Ishikawa (cell line): ENCODE results near the gene CENATAC.

Source experiments
- CEBPB ChIP-seq: IDR thresholded peaks from 2 replicates; pipeline ENCODE4 v1.6.1; 2012
- CREB1 ChIP-seq: IDR thresholded peaks from 2 replicates; pipeline ENCODE4 v1.6.1; 2012; ENCODE audit warnings: low read depth
- EGR1 ChIP-seq: IDR thresholded peaks from 2 replicates; pipeline ENCODE4 v1.6.1; 2012
- EP300 ChIP-seq: IDR thresholded peaks from 2 replicates; pipeline ENCODE4 v1.6.1; 2012; ENCODE audit warnings: borderline replicate concordance
- FOXM1 ChIP-seq: IDR thresholded peaks from 2 replicates; pipeline ENCODE4 v1.6.1; 2012; ENCODE audit warnings: low read depth, borderline replicate concordance
- NFIC ChIP-seq: IDR thresholded peaks from 2 replicates; pipeline ENCODE4 v1.6.1; 2012
- RAD21 ChIP-seq: IDR thresholded peaks from 2 replicates; pipeline ENCODE4 v1.6.1; 2012; ENCODE audit warnings: low read depth
- TAF1 ChIP-seq: IDR thresholded peaks from 2 replicates; pipeline ENCODE4 v1.6.1; 2012; ENCODE audit warnings: low read depth, mild to moderate bottlenecking
- TCF12 ChIP-seq: IDR thresholded peaks from 2 replicates; pipeline ENCODE4 v1.6.1; 2012; ENCODE audit warnings: low read depth
- TEAD4 ChIP-seq: IDR thresholded peaks from 2 replicates; pipeline ENCODE4 v1.6.1; 2012
- YY1 ChIP-seq: IDR thresholded peaks from 2 replicates; pipeline ENCODE4 v1.6.1; 2012; ENCODE audit warnings: low read depth
- ZBTB7A ChIP-seq: IDR thresholded peaks from 2 replicates; pipeline ENCODE4 v1.6.1; 2012; ENCODE audit warnings: low read depth
- TF ChIP-seq, protein P1 (sequence below): IDR thresholded peaks from 2 replicates; pipeline ENCODE4 v1.6.1; 2012
- TF ChIP-seq, protein P2 (sequence below): IDR thresholded peaks from 2 replicates; pipeline ENCODE4 v1.6.1; 2012
- TF ChIP-seq, protein P3 (sequence below): IDR thresholded peaks from 2 replicates; pipeline ENCODE4 v1.6.1; 2012; ENCODE audit warnings: low read depth, mild to moderate bottlenecking

The CENATAC gene

DNA sequence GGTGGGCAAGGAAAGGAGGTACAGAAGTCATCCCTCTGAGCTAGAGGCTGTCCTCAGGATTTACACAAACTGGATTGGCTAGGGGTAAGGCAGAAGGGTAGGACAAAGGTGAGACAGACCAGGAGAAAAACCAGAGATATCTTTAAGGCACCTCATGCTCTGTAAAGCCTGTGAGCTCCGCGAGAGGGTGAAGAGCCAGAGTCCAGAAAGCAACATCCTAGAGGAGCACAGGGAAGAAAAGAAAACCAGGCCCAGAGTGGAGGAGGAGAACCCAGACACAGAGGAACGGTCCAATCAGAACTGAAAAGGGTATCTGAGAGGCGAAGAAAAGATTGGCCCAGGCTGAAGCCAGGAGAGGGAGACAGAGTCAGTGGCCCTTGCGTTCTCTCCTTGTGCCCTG is 27.6 kb downstream of the CENATAC start:
- TF ChIP-seq TEAD4 (no peak), RAD21 (no peak), TAF1 (no peak), YY1 (no peak), EGR1 (no peak), ZBTB7A (no peak)

DNA sequence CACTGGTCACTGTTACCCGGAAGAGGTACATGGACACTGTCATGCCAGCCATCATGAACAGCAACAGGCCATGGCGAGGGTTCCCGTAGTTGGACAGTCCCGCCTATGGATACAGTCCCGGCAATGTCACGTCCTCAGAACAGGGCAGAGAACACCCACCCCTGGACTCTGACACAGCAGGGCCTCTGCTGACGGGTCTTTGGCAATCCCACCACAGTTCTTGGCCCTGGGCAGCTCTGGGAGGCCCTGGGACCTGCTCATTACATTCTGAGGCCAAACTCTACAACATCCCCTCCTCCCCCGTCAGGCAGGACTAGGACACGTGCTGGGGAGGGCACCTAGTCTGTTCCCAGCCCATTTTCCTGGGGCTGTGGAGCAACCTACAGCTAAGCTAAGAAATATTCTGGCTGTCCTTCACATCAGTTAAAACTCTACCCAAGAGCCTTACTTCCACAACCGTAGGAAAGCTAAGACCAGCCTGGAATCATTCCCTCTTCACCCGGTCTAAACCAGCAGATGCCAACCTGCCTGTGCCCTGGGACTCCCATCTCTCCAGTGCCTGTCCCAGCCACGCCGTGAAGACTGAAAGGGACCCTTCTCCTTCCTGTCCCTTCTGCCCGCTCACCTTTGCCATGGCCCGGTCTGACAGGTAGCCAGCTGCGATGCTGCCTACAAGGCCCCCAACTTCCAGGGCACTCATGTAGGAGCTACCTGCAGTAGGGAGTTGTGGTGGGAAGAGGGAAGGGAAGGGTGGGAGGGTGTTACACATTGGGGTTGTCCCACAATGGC is 28.2 kb downstream of the CENATAC start:
- TF ChIP-seq, protein P1, sequence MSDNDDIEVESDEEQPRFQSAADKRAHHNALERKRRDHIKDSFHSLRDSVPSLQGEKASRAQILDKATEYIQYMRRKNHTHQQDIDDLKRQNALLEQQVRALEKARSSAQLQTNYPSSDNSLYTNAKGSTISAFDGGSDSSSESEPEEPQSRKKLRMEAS, result no peak
- TF ChIP-seq YY1 (no peak), FOXM1 (no peak), CEBPB (no peak), EP300 (no peak), EGR1 (no peak), CREB1 (no peak), TAF1 (no peak), RAD21 (no peak), NFIC (no peak), ZBTB7A (no peak), TEAD4 (no peak), TCF12 (no peak)
- TF ChIP-seq, protein P2, sequence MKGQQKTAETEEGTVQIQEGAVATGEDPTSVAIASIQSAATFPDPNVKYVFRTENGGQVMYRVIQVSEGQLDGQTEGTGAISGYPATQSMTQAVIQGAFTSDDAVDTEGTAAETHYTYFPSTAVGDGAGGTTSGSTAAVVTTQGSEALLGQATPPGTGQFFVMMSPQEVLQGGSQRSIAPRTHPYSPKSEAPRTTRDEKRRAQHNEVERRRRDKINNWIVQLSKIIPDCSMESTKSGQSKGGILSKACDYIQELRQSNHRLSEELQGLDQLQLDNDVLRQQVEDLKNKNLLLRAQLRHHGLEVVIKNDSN, result no peak
- TF ChIP-seq, protein P3, sequence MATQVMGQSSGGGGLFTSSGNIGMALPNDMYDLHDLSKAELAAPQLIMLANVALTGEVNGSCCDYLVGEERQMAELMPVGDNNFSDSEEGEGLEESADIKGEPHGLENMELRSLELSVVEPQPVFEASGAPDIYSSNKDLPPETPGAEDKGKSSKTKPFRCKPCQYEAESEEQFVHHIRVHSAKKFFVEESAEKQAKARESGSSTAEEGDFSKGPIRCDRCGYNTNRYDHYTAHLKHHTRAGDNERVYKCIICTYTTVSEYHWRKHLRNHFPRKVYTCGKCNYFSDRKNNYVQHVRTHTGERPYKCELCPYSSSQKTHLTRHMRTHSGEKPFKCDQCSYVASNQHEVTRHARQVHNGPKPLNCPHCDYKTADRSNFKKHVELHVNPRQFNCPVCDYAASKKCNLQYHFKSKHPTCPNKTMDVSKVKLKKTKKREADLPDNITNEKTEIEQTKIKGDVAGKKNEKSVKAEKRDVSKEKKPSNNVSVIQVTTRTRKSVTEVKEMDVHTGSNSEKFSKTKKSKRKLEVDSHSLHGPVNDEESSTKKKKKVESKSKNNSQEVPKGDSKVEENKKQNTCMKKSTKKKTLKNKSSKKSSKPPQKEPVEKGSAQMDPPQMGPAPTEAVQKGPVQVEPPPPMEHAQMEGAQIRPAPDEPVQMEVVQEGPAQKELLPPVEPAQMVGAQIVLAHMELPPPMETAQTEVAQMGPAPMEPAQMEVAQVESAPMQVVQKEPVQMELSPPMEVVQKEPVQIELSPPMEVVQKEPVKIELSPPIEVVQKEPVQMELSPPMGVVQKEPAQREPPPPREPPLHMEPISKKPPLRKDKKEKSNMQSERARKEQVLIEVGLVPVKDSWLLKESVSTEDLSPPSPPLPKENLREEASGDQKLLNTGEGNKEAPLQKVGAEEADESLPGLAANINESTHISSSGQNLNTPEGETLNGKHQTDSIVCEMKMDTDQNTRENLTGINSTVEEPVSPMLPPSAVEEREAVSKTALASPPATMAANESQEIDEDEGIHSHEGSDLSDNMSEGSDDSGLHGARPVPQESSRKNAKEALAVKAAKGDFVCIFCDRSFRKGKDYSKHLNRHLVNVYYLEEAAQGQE, result no peak

DNA sequence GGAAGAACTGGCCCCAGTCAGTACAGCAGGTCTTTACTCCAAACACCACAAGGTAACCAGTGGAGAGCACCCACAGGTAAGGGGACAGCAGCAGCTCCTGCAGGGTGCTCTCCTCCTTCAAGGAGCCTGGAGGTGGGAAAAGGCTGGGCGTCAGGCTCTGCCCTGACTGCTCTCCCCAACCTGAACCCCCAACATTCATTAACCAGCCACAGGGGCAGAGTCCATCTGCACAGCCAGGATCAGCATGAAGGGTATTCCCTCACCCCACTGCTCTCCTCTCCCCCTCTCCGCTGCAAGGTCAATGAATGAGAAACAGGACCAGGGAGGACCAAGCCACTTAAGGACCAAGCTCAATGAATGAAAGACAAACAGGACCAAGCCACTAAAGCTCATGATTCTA is 29.0 kb downstream of the CENATAC start:
- no peak for TF ChIP-seq CEBPB
- no peak for TF ChIP-seq ZBTB7A
- TF ChIP-seq RAD21, result no peak

DNA sequence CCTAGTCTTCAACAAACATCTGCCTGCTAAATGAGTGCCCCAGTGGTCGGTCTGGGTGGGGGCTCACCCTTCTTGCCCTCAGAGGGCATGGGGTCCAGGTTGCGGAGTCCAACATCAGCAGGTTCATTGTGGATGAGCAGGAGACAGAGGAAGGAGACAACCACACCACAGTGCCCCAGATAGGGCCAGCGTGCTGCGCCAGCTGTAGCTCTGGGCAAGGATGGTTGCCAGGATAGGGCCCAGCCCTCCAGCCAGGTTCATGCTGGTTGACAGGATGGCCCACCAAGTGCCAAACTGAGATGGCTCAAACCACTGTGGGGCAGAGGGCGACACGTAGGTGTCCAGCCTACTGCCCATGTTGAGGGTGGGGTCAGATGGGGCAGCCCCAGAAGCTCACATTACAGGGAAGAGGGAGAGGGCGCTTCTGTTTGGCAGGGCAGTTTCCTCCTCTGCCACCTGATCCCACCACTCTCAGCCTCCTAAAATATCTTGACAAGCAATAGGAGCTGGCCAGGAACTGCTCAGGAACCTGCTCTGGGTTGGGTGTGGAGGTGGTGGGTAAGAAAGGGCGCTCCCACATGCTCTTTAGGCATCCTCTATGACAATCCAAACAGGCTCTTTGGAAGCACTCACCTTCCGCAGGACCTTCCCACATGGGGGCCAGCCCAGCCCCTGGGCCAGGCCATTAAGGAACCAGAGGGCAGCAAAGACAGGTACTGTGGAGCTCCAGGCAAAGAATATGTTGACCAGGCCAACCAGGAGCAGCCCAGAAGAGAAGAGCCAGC is 29.8 kb downstream of the CENATAC start:
- TF ChIP-seq TCF12 (no peak), CEBPB (no peak), EP300 (no peak), TAF1 (no peak), YY1 (no peak), EGR1 (no peak)

DNA sequence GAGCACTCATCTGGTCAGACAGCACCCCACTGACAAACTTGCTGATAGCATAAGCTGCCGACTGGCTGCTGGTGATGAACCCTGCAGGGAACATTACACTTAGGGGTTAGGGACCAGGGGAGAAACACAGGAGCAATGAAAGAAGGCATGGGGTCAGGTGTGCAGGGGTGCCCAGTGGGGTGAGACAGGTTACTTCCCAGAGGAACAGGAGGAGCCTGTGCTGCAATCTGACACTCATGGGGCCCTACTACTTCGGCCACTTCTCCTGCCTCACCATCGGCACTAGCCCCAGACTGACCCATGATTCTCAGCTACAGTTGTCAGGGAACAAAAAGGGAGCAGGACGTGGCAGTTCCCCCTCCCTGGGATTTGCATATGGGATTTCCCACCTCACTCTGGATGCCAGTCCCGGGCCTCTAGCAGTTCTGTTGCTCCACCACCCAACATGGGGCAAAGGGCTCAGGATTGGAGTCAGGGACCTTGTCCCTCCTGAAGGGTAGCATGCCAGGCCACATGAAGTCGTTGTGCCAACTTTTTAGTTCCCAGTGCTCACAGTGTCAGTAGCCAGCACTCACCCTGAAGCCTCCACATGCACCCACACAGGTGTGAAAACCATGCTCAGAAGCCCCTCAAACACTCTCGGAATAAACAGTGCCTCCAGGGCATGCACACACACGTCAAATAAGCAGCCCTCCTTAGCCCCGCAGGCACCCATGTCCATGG is 30.6 kb downstream of the CENATAC start:
- TF ChIP-seq, protein P1, result 0 out of 2 replicates have a peak, but pooled peaks have one; percentile 18
- TF ChIP-seq FOXM1 (no peak), RAD21 (no peak), CREB1 (no peak)

DNA sequence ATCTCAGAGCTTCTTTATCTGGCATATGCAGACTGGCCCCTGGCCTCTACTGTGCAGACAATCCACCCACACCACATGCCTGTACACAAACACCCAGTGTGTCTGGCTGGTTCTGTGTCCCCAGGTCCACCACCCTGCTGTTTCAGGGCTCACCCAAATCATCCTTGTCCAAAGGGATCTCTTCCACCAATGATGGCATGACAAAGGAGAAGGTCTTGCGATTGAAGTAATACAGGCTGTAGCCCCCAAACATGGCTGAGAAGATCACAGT is 31.1 kb downstream of the CENATAC start:
- no peak for TF ChIP-seq EP300
- TF ChIP-seq, protein P1, result no peak
- TF ChIP-seq NFIC, result no peak
- TF ChIP-seq TAF1, result no peak
- TF ChIP-seq, protein P2, result no peak
- TF ChIP-seq TCF12, result no peak
- TF ChIP-seq, protein P3, result no peak
- no peak for TF ChIP-seq YY1
- TF ChIP-seq TEAD4, result no peak
- no peak for TF ChIP-seq CEBPB
- TF ChIP-seq CREB1, result no peak
- no peak for TF ChIP-seq RAD21
- TF ChIP-seq ZBTB7A, result no peak
- TF ChIP-seq FOXM1, result no peak
- TF ChIP-seq EGR1, result no peak
